Panc1 (cell line): ENCODE data around the gene PFKFB3.

Source experiments
- CTCF ChIP-seq: fragments of 450-650 bp; IDR thresholded peaks from 2 replicates; pipeline ENCODE4 v1.5.1; 2017; ENCODE audit warnings: mild to moderate bottlenecking
- POLR2AphosphoS5 ChIP-seq: IDR thresholded peaks from 2 replicates; pipeline ENCODE4 v1.6.1; 2012; ENCODE audit warnings: mild to moderate bottlenecking, low read depth, low read length, moderate library complexity
- SIN3A ChIP-seq: IDR thresholded peaks from 2 replicates; pipeline ENCODE4 v1.6.1; 2012; ENCODE audit warnings: low read depth, mild to moderate bottlenecking, low read length, moderate library complexity, borderline replicate concordance; ENCODE audit not compliant: insufficient read depth

GRCh38 chr10:6279540-6280267, 77.0 kb downstream of the PFKFB3 start:
- TF ChIP-seq CTCF (no peak), SIN3A (no peak), POLR2AphosphoS5 (no peak)
